Keratinocyte (primary cell): Measurements from ENCODE around the gene RBSN.

Experiments used
- CTCF ChIP-seq, 3 experiments: IDR thresholded peaks in 1 of 3; conservative IDR thresholded peaks in 1 of 3; optimal IDR thresholded peaks in 1 of 3; 2 replicates in 2 of 3; 3 replicates in 1 of 3; pipeline versions ENCODE3 to v1.5.1; 2011; ENCODE audit warnings: low read length in 3 of 3, mild to moderate bottlenecking in 3 of 3, moderate library complexity in 2 of 3, control low read depth in 1 of 3, inconsistent platforms in 1 of 3; ENCODE audit not compliant: insufficient read depth in 2 of 3; ENCODE audit errors: extremely low read depth in 1 of 3
- EZH2 ChIP-seq: IDR thresholded peaks from one replicate; pipeline ENCODE4 v1.6.1; 2012; ENCODE audit warnings: inconsistent platforms, mild to moderate bottlenecking, low read length, moderate library complexity

- no peak for TF ChIP-seq CTCF (optimal IDR thresholded peaks at IDR 0.05 in 1 of 3, IDR thresholded peaks at IDR 0.05 in 1 of 3, conservative IDR thresholded peaks at IDR 0.05 in 1 of 3; ENCODE audit: extremely low read depth in 1 of 3, insufficient read depth in 2 of 3, low read length in 3 of 3)
- TF ChIP-seq EZH2, result no peak
Measured at GRCh38 chr3:15097891-15098290, 1.1 kb downstream of the RBSN start.
